Measurements from ENCODE around the gene PRKG1. TPM values are rescaled to one million over a fixed set of nuclear protein-coding genes. Genes with fewer than 3 reads are reported as not detected.

PRKG1 gene
- total and polyA plus RNA-seq, 2 donors (not counting 1 experiment from before 2014, with no cell fraction given) = not detected

DNA sequence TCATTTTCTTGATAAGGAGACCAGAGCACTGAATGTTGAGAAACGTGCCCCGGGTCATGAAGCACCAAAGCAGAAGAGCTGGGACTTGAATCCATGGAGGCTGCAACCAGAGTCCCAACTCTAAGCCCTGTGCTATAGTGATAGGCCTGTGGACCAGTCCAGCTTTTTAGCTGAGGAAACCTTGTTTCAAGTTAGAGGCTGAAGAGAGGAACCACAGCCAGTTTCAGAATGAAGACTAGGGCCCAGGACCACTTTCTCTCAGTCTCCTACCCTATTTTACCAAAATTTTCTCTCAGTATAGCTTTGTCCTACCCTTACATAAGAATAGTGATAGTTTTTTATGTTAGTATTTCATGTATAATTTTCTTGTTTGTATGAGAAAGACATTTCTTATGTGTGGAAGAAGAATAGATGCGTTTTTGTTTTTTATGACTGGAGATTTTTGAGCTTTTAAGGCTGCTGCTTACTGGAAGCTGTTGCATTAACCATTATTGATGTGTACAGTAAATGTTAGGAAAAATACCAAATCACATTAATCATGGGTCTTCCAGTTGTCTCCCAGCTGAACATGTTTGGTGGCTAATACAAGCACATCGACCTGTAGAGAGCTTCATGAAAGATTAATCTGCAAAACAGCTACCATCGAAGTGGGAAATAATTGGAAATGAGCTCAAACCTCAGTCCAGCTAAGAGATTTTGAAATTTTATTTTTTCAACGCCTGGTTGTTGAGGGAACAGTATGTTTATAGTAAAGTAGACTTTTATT, 670.1 kb downstream of the PRKG1 start:
- Histone ChIP-seq H3K27ac (ENCODE audit: low read length in 2 of 2) (no peak overlapping the region), H3K4me3 (ENCODE audit: control extremely low read depth in 1 of 5, extremely low read depth in 1 of 5, insufficient read depth in 1 of 5, low read depth in 2 of 5, low read length in 4 of 5) (no peak overlapping the region), H3K36me3 (replicated peaks in 1 of 2; ENCODE audit: control extremely low read depth in 1 of 2, control insufficient read depth in 1 of 2, extremely low read depth in 1 of 2, insufficient read depth in 2 of 2, low read length in 1 of 2) (no peaks in the 10 kb centered on the region), H3K79me2 (ENCODE audit: control insufficient read depth, insufficient read depth, low read length) (no peaks in the 10 kb centered on the region), H3K9ac (ENCODE audit: low read length) (no peak overlapping the region), H3K9me3 (ENCODE audit: control extremely low read depth in 1 of 3, control insufficient read depth in 2 of 3, insufficient read depth in 1 of 3, low read length in 2 of 3) (no peaks in the 10 kb centered on the region), H3K4me1 (ENCODE audit: control insufficient read depth in 2 of 2, insufficient read depth in 2 of 2, low read length in 2 of 2) (peaks cover 3 to 5% of the 10 kb centered on the region in 2 donors), H4K20me1 (ENCODE audit: control insufficient read depth, insufficient read depth, low read length, poor library complexity, severe bottlenecking) (no peaks in the 10 kb centered on the region), H2AFZ (ENCODE audit: insufficient read depth, low read depth, low read length, poor library complexity, severe bottlenecking) (no peak overlapping the region), H3K27me3 (replicated peaks in 1 of 4; ENCODE audit: control extremely low read depth in 1 of 4, control insufficient read depth in 3 of 4, insufficient read depth in 4 of 4, low read length in 3 of 4) (no peaks in the 10 kb centered on the region), H3K4me2 (replicated peaks; ENCODE audit: low read depth, low read length, poor library complexity, severe bottlenecking) (no peak overlapping the region)
- no peak for ATAC-seq (ENCODE audit: low read depth)
- peaks cover 11% of the 10 kb centered on the region for H3K4me1 Mint-ChIP-seq
- H3K27me3 Mint-ChIP-seq = peaks cover 2% of the 10 kb centered on the region
- intact Hi-C loops (cut with micrococcal nuclease) = no loop called here
- 95% methylated on average over 2 of the region's 6 CpGs for WGBS (ENCODE audit: insufficient coverage)
- H3K4me3 Mint-ChIP-seq = no peak overlapping the region
- no peak overlapping the region for H3K27ac Mint-ChIP-seq
- POLR2A ChIA-PET = no interaction called here
- TF ChIP-seq EZH2 (IDR thresholded peaks at IDR 0.05; ENCODE audit: borderline replicate concordance, insufficient read depth, low read depth, low read length, poor library complexity, severe bottlenecking) = no peak
- TF ChIP-seq, protein P1, sequence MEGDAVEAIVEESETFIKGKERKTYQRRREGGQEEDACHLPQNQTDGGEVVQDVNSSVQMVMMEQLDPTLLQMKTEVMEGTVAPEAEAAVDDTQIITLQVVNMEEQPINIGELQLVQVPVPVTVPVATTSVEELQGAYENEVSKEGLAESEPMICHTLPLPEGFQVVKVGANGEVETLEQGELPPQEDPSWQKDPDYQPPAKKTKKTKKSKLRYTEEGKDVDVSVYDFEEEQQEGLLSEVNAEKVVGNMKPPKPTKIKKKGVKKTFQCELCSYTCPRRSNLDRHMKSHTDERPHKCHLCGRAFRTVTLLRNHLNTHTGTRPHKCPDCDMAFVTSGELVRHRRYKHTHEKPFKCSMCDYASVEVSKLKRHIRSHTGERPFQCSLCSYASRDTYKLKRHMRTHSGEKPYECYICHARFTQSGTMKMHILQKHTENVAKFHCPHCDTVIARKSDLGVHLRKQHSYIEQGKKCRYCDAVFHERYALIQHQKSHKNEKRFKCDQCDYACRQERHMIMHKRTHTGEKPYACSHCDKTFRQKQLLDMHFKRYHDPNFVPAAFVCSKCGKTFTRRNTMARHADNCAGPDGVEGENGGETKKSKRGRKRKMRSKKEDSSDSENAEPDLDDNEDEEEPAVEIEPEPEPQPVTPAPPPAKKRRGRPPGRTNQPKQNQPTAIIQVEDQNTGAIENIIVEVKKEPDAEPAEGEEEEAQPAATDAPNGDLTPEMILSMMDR (IDR thresholded peaks at IDR 0.05) = no peak
- CTCF ChIA-PET = no interaction called here
- no peak for DNase-seq
- H3K9me3 Mint-ChIP-seq (ENCODE audit: insufficient read depth) = no peaks in the 10 kb centered on the region

DNA sequence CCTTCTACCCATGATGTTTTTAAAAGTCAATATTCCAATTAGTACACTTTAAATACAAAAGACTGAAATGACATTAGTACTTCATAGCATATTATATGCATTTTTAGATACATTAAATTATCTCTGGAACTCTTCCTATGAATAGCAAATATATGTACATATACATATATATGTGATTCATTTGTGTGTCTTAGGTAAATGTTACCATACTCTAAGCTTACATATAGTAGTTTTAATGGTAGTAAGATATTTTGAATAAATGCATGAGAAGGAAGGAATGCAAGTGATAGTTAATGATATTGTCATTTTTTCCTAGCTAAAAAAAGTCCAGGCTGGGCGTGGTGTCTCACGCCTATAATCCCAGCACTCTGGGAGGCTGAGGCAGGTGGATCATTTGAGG, 671.1 kb downstream of the PRKG1 start:
- CTCF ChIA-PET = no interaction called here
- ATAC-seq (ENCODE audit: low read depth) (no peak), DNase-seq (no peak)
- no peak overlapping the region for H3K27ac Mint-ChIP-seq
- Histone ChIP-seq H3K79me2 (ENCODE audit: control insufficient read depth, insufficient read depth, low read length) (no peaks in the 10 kb centered on the region), H3K4me3 (ENCODE audit: control extremely low read depth in 1 of 5, extremely low read depth in 1 of 5, insufficient read depth in 1 of 5, low read depth in 2 of 5, low read length in 4 of 5) (no peak overlapping the region), H3K36me3 (replicated peaks in 1 of 2; ENCODE audit: control extremely low read depth in 1 of 2, control insufficient read depth in 1 of 2, extremely low read depth in 1 of 2, insufficient read depth in 2 of 2, low read length in 1 of 2) (no peaks in the 10 kb centered on the region), H3K27me3 (replicated peaks in 1 of 4; ENCODE audit: control extremely low read depth in 1 of 4, control insufficient read depth in 3 of 4, insufficient read depth in 4 of 4, low read length in 3 of 4) (no peaks in the 10 kb centered on the region), H4K20me1 (ENCODE audit: control insufficient read depth, insufficient read depth, low read length, poor library complexity, severe bottlenecking) (no peaks in the 10 kb centered on the region), H2AFZ (ENCODE audit: insufficient read depth, low read depth, low read length, poor library complexity, severe bottlenecking) (no peak overlapping the region), H3K27ac (ENCODE audit: low read length in 2 of 2) (no peak overlapping the region), H3K4me2 (replicated peaks; ENCODE audit: low read depth, low read length, poor library complexity, severe bottlenecking) (no peak overlapping the region), H3K9ac (ENCODE audit: low read length) (no peak overlapping the region), H3K9me3 (ENCODE audit: control extremely low read depth in 1 of 3, control insufficient read depth in 2 of 3, insufficient read depth in 1 of 3, low read length in 2 of 3) (no peaks in the 10 kb centered on the region), H3K4me1 (ENCODE audit: control insufficient read depth in 2 of 2, insufficient read depth in 2 of 2, low read length in 2 of 2) (peaks cover 3 to 5% of the 10 kb centered on the region in 2 donors)
- no peak overlapping the region for H3K4me3 Mint-ChIP-seq
- H3K27me3 Mint-ChIP-seq = peaks cover 2% of the 10 kb centered on the region
- H3K4me1 Mint-ChIP-seq = peaks cover 11% of the 10 kb centered on the region
- intact Hi-C loops (cut with micrococcal nuclease) = no loop called here
- no peaks in the 10 kb centered on the region for H3K9me3 Mint-ChIP-seq (ENCODE audit: insufficient read depth)
- whole genome bisulfite sequencing (ENCODE audit: insufficient coverage) = 100% methylated on average over 2 of the region's 2 CpGs
- POLR2A ChIA-PET = no interaction called here
- TF ChIP-seq, protein P1 (IDR thresholded peaks at IDR 0.05) = no peak
- TF ChIP-seq EZH2 (IDR thresholded peaks at IDR 0.05; ENCODE audit: borderline replicate concordance, insufficient read depth, low read depth, low read length, poor library complexity, severe bottlenecking) = no peak

All from B cell (primary cell).